Natural killer cell treated with Interleukin-12 subunit alpha and Interleukin-12 subunit beta and Interleukin-15 and Interleukin-18, amount 100 ng/mL, for 72 hours (primary cell): ENCODE data around the gene FAM53A. TPM values are rescaled to one million over a fixed set of nuclear protein-coding genes. Genes with fewer than 3 reads are reported as not detected.
A peak's percentile ranks its signal among the peaks of the same experiment; 100 is the strongest.
"Not testable (repeated sequence)": the region's sequence is repeated elsewhere in the genome, so short reads cannot be mapped to it uniquely, and the experiment has no call there.

Experiments
- ATAC-seq, 2 donors: fragments of 150-1000 bp; cut with Tn5 transposase in 1 of 2; sonication (Bioruptor Pico), chemical (Tn5 transposase) in 1 of 2; 2 replicates each; pipeline ENCODE4 v1.10.0; 2021
- DNase-seq: peaks from one replicate; pipeline ENCODE4 v3.0.0; 2022; ENCODE audit warnings: low spot score
- H3K27ac Mint-ChIP-seq, 2 donors: 1 replicate in 1 of 2; 2 replicates in 1 of 2; pipeline ENCODE4 v1.8.0; 2022; ENCODE audit warnings: mixed read lengths in 2 of 2, mild to moderate bottlenecking in 1 of 2, moderate library complexity in 1 of 2
- H3K27me3 Mint-ChIP-seq, 2 donors: 1 replicate in 1 of 2; 2 replicates in 1 of 2; pipeline ENCODE4 v1.8.0; 2022; ENCODE audit warnings: mixed read lengths in 2 of 2
- H3K36me3 Mint-ChIP-seq: one replicate; pipeline ENCODE4 v1.8.0; 2022; ENCODE audit warnings: mixed read lengths
- H3K4me1 Mint-ChIP-seq, 2 donors: 1 replicate in 1 of 2; 2 replicates in 1 of 2; pipeline ENCODE4 v1.8.0; 2022; ENCODE audit warnings: low read depth in 2 of 2, mixed read lengths in 2 of 2, mild to moderate bottlenecking in 1 of 2
- H3K4me3 Mint-ChIP-seq: one replicate; pipeline ENCODE4 v1.8.0; 2022; ENCODE audit warnings: mixed read lengths
- H3K9me3 Mint-ChIP-seq: 2 replicates; pipeline ENCODE4 v1.8.0; 2022; ENCODE audit warnings: mixed read lengths
- total RNA-seq, 2 donors: library from RNA; stranded (reverse); gene quantifications; one replicate each; pipeline ENCODE4 v1.2.3, GENCODE V29; 2022

The FAM53A gene
- total RNA-seq, 2 donors from 2014 or later = 0.78 to 6.2 TPM

GRCh38 chr4:1684506-1685234, 557 bp upstream of the FAM53A start:
- H3K9me3 Mint-ChIP-seq = no peaks in the 10 kb centered on the region
- DNase-seq (no peak), ATAC-seq (peak in 1 of 2 donors; percentile 0)
- peaks cover 6 to 10% of the 10 kb centered on the region in 2 donors for H3K4me1 Mint-ChIP-seq
- no peak overlapping the region for H3K4me3 Mint-ChIP-seq
- no peak overlapping the region for H3K27ac Mint-ChIP-seq
- H3K36me3 Mint-ChIP-seq = no peaks in the 10 kb centered on the region
- no peaks in the 10 kb centered on the region for H3K27me3 Mint-ChIP-seq

DNA sequence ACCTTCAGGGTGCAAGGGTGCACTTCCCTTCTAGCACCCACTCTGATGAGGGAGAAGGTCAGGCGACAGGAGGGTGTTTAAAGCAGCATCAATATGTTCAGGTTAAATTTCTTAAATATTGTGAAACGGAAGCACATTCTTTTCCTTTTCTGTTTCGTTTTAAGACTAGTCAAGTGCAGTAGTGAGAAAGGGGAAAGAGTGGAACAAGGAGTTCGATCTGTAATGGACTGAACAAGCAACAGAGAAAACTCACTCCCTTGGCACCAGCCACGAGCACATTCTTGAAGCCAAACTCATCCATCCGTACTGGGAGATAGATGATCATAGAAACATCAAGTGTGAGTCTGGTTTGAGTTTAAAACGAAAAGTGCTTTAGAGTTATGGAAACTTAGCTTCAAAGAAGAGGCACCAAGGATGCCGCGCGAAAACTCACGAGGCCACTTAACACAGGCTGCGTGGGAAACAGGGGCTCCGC, 815 bp downstream of the FAM53A start:
- Mint-ChIP-seq H3K36me3 (no peaks in the 10 kb centered on the region), H3K4me1 (peaks cover 6 to 10% of the 10 kb centered on the region in 2 donors), H3K9me3 (no peaks in the 10 kb centered on the region), H3K4me3 (peak overlapping the region; percentile 89), H3K27me3 (no peaks in the 10 kb centered on the region), H3K27ac (peak overlapping the region; percentile 54 to 79)
- no peak for DNase-seq
- ATAC-seq = no peak

DNA sequence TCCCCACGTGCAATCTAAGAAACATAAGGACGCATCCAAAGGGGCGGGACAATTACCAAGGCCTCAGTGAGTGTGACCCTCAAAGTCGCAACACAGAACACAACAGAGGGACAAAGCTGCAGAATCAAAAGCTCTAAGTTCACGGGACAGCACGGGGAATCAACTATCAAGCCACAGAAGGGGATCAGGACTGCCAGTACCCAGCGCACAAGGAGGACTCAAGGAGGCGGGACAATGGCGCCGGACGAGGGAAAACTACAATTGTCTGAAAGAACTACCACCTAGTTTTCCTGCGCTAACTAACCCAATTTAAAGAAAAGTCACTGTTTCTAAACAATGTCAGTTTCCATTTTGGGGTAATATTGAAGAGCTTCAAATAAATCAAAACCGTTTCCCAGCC, 1.3 kb downstream of the FAM53A start:
- peak overlapping the region; percentile 89 for H3K4me3 Mint-ChIP-seq
- DNase-seq = no peak
- H3K36me3 Mint-ChIP-seq = no peaks in the 10 kb centered on the region
- no peaks in the 10 kb centered on the region for H3K27me3 Mint-ChIP-seq
- peak overlapping the region; percentile 54 to 79 for H3K27ac Mint-ChIP-seq
- H3K4me1 Mint-ChIP-seq = peaks cover 6 to 10% of the 10 kb centered on the region in 2 donors
- no peaks in the 10 kb centered on the region for H3K9me3 Mint-ChIP-seq
- no peak for ATAC-seq

- Mint-ChIP-seq H3K27ac (no peak overlapping the region), H3K27me3 (no peaks in the 10 kb centered on the region), H3K9me3 (no peaks in the 10 kb centered on the region), H3K36me3 (no peaks in the 10 kb centered on the region), H3K4me1 (peaks cover 3 to 6% of the 10 kb centered on the region in 2 donors), H3K4me3 (no peak overlapping the region)
- DNase-seq = no peak
- ATAC-seq = no peak
Measured at GRCh38 chr4:1678244-1678643, 5.9 kb downstream of the FAM53A start.

DNA sequence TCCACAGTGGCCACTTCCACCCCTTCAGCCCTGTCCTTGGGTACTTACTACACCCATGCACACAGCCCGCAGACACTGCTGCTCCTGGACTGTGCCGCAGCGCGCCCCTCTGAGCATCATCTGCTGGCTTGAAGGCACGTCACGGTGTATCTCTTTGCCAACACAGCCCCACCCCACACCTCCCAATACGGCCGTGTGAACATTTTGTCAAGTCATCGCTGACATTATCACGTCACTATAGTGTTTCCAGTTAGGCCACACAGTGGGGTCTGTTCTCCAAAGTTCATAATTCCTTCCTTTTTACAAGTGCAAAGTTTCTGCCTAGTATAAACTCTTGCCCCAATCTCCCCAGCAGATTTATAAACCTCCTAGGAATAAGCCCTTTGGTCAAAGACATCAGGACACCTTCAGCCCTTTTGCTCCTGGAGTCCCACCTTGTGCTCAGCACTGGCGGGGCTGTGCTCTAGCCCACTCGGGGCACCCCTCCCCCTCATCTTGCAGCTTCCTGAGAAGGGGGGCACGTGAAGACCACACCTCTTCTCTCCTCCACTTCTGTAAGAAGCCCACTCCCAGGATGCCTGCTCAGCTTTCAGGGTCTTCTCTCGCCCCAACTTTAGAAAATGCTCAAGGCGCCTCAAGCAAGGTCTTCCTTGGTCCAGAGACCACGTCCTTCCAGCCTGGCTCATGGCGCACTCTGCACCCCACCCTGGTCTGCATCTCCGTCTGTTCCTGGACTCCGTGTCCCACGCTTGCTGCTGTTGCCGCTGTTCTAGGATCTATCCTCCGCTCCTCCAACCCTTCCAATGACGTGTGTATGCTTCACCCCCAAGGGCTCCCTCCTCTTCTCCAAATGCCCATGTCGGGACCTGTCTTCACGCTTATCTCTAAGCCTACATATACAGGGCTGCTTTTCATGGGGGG, 7.2 kb downstream of the FAM53A start:
- no peaks in the 10 kb centered on the region for H3K4me1 Mint-ChIP-seq
- H3K4me3 Mint-ChIP-seq = no peak overlapping the region
- H3K9me3 Mint-ChIP-seq = no peaks in the 10 kb centered on the region
- no peak overlapping the region for H3K27ac Mint-ChIP-seq
- DNase-seq (no peak), ATAC-seq (no peak)
- no peaks in the 10 kb centered on the region for H3K27me3 Mint-ChIP-seq
- no peaks in the 10 kb centered on the region for H3K36me3 Mint-ChIP-seq

- DNase-seq = no peak
- no peak for ATAC-seq
- no peaks in the 10 kb centered on the region for H3K36me3 Mint-ChIP-seq
- no peaks in the 10 kb centered on the region for H3K9me3 Mint-ChIP-seq
- H3K4me3 Mint-ChIP-seq = no peak overlapping the region
- H3K4me1 Mint-ChIP-seq = no peaks in the 10 kb centered on the region
- no peaks in the 10 kb centered on the region for H3K27me3 Mint-ChIP-seq
- no peak overlapping the region for H3K27ac Mint-ChIP-seq
Measured at GRCh38 chr4:1675802-1676137, 8.3 kb downstream of the FAM53A start.

DNA sequence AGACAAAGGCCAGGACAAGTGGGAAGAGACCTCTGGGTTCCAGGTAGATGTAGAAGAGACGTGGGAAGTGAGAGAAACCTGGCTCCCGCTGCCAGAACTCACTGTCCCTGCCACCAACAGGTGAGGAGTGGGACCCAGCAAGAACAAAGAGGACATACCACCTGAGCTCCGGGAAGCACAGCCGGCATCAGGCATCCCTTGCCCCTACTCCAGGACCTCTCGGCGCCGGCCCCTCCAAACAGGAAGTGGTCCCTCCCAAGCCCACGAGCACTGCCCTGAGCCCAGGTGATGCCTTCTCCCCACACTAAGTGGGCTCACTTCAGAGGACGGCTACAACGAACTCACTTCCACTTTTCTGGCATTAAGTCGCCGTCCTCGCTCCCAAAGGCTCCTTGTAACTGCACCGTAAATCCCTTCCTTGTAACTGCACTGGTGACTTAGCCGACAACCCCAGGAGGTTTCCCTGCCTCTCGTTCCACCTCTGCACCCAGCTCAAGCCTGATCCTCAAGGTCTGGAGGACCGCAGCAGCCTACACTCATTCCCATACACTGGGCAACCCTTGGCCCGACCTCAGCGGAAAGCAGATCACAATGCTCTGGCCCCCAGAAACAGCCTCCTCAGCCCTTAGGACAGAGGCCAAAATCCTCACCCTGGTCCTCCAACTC, 8.8 kb downstream of the FAM53A start:
- Mint-ChIP-seq H3K36me3 (no peaks in the 10 kb centered on the region), H3K27me3 (no peaks in the 10 kb centered on the region), H3K27ac (no peak overlapping the region), H3K4me1 (no peaks in the 10 kb centered on the region), H3K4me3 (no peak overlapping the region), H3K9me3 (no peaks in the 10 kb centered on the region)
- ATAC-seq = no peak
- DNase-seq = no peak

DNA sequence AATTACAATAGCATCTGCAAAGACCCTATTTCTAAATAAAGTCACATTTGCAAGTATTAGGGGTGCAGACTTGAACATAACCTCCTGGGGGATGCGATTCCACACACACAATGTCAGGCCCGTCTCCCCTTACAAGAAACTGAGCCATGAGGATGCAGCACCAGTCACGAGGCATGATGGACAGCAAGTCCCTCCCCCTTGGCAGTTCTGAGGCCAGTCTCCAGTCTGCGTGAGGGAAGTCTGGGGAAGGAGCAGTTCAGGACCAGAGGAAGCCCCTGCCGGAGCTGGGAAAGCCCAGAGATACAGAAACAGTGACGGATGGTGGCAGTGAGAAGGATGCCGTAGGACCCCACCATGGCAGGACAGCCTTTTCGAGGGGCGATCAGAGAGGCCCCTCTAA, 9.4 kb downstream of the FAM53A start:
- no peaks in the 10 kb centered on the region for H3K9me3 Mint-ChIP-seq
- H3K36me3 Mint-ChIP-seq = no peaks in the 10 kb centered on the region
- no peak for ATAC-seq

DNA sequence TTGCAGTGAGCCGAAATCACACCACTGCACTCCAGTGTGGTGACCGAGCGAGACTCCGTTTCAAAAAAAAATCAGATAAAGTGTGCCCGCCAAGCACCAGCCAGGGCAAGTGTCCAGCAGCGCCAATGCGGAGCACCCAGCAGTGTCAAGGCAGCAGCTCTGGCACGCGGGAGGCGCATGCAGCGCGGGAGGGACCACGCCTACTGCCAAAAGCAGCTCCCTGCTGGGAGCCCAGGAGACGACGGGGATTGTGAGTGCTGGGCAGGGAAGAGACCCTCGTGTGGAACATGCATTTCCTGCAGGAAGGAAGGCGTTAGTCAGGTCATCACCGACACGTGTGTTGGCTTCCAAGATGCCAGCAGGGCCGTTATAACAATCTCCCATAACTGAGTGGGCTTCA, 10.4 kb downstream of the FAM53A start:
- no peak for DNase-seq
- Mint-ChIP-seq H3K27ac (no peak overlapping the region), H3K4me1 (no peaks in the 10 kb centered on the region), H3K9me3 (no peaks in the 10 kb centered on the region), H3K4me3 (no peak overlapping the region), H3K27me3 (no peaks in the 10 kb centered on the region), H3K36me3 (no peaks in the 10 kb centered on the region)
- no peak for ATAC-seq

More for the DNA sequence above, 9.4 kb downstream of the FAM53A start:
- Mint-ChIP-seq H3K27ac (no peak overlapping the region), H3K4me1 (no peaks in the 10 kb centered on the region), H3K27me3 (no peaks in the 10 kb centered on the region), H3K4me3 (no peak overlapping the region)
- DNase-seq = no peak

DNA sequence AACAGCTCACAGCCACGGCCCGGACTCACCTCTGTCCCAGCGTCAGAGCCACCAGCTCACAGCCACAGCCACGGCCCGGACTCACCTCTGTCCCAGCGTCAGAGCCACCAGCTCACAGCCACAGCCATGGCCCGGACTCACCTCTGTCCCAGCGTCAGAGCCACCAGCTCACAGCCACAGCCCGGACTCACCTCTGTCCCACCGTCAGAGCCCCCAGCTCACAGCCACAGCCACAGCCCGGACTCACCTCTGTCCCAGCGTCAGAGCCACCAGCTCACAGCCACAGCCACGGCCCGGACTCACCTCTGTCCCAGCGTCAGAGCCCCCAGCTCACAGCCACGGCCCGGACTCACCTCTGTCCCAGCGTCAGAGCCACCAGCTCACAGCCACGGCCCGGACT, 13.1 kb downstream of the FAM53A start:
- not testable (repeated sequence) for DNase-seq, H3K9me3 Mint-ChIP-seq, H3K4me3 Mint-ChIP-seq, ATAC-seq, H3K4me1 Mint-ChIP-seq, H3K27ac Mint-ChIP-seq, H3K27me3 Mint-ChIP-seq, H3K36me3 Mint-ChIP-seq

DNA sequence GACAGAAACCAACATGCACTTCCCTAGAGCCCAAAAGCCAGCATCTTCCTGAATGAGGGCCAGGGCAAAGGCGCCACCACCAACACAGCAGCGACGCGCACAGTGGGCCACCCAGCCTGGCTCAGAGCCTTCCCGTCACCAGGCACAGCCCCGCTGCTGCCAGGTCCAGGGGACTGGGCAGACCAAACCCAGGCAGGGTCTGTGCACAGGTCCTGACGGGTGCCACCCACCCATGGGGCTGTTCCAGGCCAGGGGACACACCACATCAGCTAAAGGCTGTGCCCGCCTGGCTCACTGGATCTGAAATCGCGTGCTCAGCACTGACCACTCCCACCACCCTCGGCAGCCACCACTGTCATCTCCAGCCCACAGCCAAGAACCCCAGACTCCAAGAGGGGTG, 13.8 kb downstream of the FAM53A start:
- Mint-ChIP-seq H3K4me1 (no peaks in the 10 kb centered on the region), H3K27ac (no peak overlapping the region), H3K4me3 (no peak overlapping the region), H3K36me3 (no peaks in the 10 kb centered on the region), H3K27me3 (no peaks in the 10 kb centered on the region), H3K9me3 (no peaks in the 10 kb centered on the region)
- ATAC-seq = peak; percentile 34 to 54
- no peak for DNase-seq

DNA sequence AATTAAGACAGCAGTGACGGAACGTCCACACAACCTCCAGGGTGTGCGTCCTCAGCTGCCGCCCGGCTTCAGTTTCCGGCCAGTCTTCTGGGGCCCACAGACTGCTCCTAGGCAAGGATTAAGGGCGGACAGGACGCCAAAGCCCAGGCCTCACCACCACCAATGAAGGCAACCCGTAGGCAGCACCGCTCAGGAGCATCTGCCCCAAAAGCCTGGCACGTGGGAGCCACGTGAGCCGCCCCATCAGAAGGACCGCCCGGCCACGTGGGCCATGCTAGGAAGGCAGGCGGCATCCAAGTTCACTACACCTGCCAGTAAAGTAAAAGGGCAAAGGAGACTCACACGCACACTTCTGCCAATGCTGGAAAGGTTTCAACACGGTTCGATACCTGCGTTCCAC, 14.3 kb downstream of the FAM53A start:
- no peak overlapping the region for H3K27ac Mint-ChIP-seq
- no peak for DNase-seq
- no peak for ATAC-seq
- no peaks in the 10 kb centered on the region for H3K36me3 Mint-ChIP-seq
- H3K4me1 Mint-ChIP-seq = no peaks in the 10 kb centered on the region
- H3K27me3 Mint-ChIP-seq = no peaks in the 10 kb centered on the region
- no peaks in the 10 kb centered on the region for H3K9me3 Mint-ChIP-seq
- no peak overlapping the region for H3K4me3 Mint-ChIP-seq

GRCh38 chr4:1669270-1669669, 14.8 kb downstream of the FAM53A start:
- H3K27me3 Mint-ChIP-seq = no peaks in the 10 kb centered on the region

GRCh38 chr4:1668488-1668840, 15.6 kb downstream of the FAM53A start:
- Mint-ChIP-seq H3K9me3 (no peaks in the 10 kb centered on the region), H3K27ac (no peak overlapping the region), H3K27me3 (no peaks in the 10 kb centered on the region), H3K4me1 (no peaks in the 10 kb centered on the region), H3K4me3 (no peak overlapping the region), H3K36me3 (no peaks in the 10 kb centered on the region)
- DNase-seq (no peak), ATAC-seq (peak in 1 of 2 donors; percentile 20)

More at GRCh38 chr4:1669270-1669669, 14.8 kb downstream of the FAM53A start:
- Mint-ChIP-seq H3K27ac (no peak overlapping the region), H3K4me1 (no peaks in the 10 kb centered on the region), H3K4me3 (no peak overlapping the region), H3K36me3 (no peaks in the 10 kb centered on the region), H3K9me3 (no peaks in the 10 kb centered on the region)
- no peak for DNase-seq
- no peak for ATAC-seq
